AG04450 (cell line): ENCODE results near the gene FOSB. TPM values are rescaled to one million over a fixed set of nuclear protein-coding genes. Genes with fewer than 3 reads are reported as not detected.
"Not testable (repeated sequence)": the region's sequence is repeated elsewhere in the genome, so short reads cannot be mapped to it uniquely, and the experiment has no call there.

Experiments used
- CTCF ChIA-PET: fragments of 300-600, 350-600 bp; formaldehyde crosslinking; extraction: SDS; loops from one replicate; lab custom pipeline; 2022; ENCODE audit warnings: antibody characterized with exemption, inconsistent platforms; lab: Charles Lee
- POLR2A ChIA-PET: fragments of 350-600 bp; formaldehyde crosslinking; extraction: SDS; loops from one replicate; lab custom pipeline; 2021; ENCODE audit warnings: antibody characterized with exemption, inconsistent platforms; lab: Yijun Ruan, JAX
- DNase-seq: peaks from one replicate; pipeline ENCODE4 v3.0.0-alpha.2; 2011; ENCODE audit warnings: low read depth, low spot score
- H3K27ac ChIP-seq: one replicate; pipeline ENCODE4 v1.5.1; 2012; ENCODE audit warnings: low read depth, low read length, control low read depth
- H3K27me3 ChIP-seq: one replicate; pipeline ENCODE4 v1.6.0; 2012; ENCODE audit warnings: low read length; ENCODE audit not compliant: control insufficient read depth, insufficient read depth
- H3K4me3 ChIP-seq: 2 replicates; pipeline ENCODE4 v1.5.1; 2011; ENCODE audit warnings: mild to moderate bottlenecking, low read depth, low read length, control low read depth
- H3K9me3 ChIP-seq: 2 replicates; pipeline ENCODE4 v1.5.1; 2012; ENCODE audit warnings: low read length; ENCODE audit not compliant: control insufficient read depth, insufficient read depth
- CTCF ChIP-seq: IDR thresholded peaks from 2 replicates; pipeline ENCODE4 v1.5.1; 2011; ENCODE audit warnings: low read depth, low read length, control low read depth, inconsistent platforms
- polyA plus RNA-seq: library from polyadenylated mRNA; depleted of rRNA; stranded (reverse); fragments of >200 nt; gene quantifications from 2 replicates; pipeline ENCODE4 v1.2.3, GENCODE V29; 2011

FOSB gene
- polyA plus RNA-seq, 1 experiment: 1.3 TPM

GRCh38 chr19:45424191-45425058, 43.4 kb upstream of the FOSB start:
- ChIA-PET CTCF (interaction anchor here (1.7 to 3.3 kb wide), 3 partner anchors 15 to 61 kb away, joined by 8 to 17 read pairs (median 9); no protein-coding TSS in a partner anchor), POLR2A (interaction anchor here (0.5 to 1.9 kb wide), 4 partner anchors 11 to 108 kb away, joined by 3 to 9 read pairs (median 4); no protein-coding TSS in a partner anchor)
- Histone ChIP-seq H3K27ac (peak overlapping the region; percentile 99), H3K4me3 (peak overlapping the region; percentile 85), H3K27me3 (no peaks in the 10 kb centered on the region), H3K9me3 (no peaks in the 10 kb centered on the region; the same call in 1 of the 2 replicates)
- no peak for TF ChIP-seq CTCF
- DNase-seq: peak; percentile 83

- CTCF ChIA-PET: interaction anchor here (0.9 to 2.5 kb wide), 7 partner anchors 10 to 57 kb away, joined by 3 to 17 read pairs (median 7); no protein-coding TSS in a partner anchor
- DNase-seq: no peak
- H3K9me3 ChIP-seq: no peaks in the 10 kb centered on the region; the same call in 1 of the 2 replicates
- TF ChIP-seq CTCF: peak; percentile 48
- POLR2A ChIA-PET: interaction anchor here (0.7 kb wide), 1 partner anchor 80 kb away, joined by 4 read pairs; no protein-coding TSS in a partner anchor
- peak overlapping the region; percentile 66 for H3K4me3 ChIP-seq
- peak overlapping the region; percentile 87 for H3K27ac ChIP-seq
- no peaks in the 10 kb centered on the region for H3K27me3 ChIP-seq
Measured at GRCh38 chr19:45428384-45429231, 39.2 kb upstream of the FOSB start.

GRCh38 chr19:45429896-45430295, 37.9 kb upstream of the FOSB start:
- H3K4me3 ChIP-seq, H3K27me3 ChIP-seq, POLR2A ChIA-PET, DNase-seq, H3K9me3 ChIP-seq, H3K27ac ChIP-seq: not testable (repeated sequence)
- CTCF ChIA-PET: interaction anchor here (2.5 to 2.7 kb wide), 2 partner anchors 49 to 56 kb away, joined by 11 to 19 read pairs; no protein-coding TSS in a partner anchor

GRCh38 chr19:45431008-45431407, 36.8 kb upstream of the FOSB start:
- H3K27me3 ChIP-seq, H3K4me3 ChIP-seq, DNase-seq, H3K9me3 ChIP-seq: not testable (repeated sequence)
- POLR2A ChIA-PET: interaction anchor here (1.0 kb wide), 1 partner anchor 8 kb away, joined by 4 read pairs; no protein-coding TSS in a partner anchor
- CTCF ChIA-PET: interaction anchor here (1.2 to 2.7 kb wide), 3 partner anchors 8 to 54 kb away, joined by 9 to 19 read pairs (median 11); no protein-coding TSS in a partner anchor
- H3K27ac ChIP-seq: peak overlapping the region; percentile 21

- H3K4me3 ChIP-seq, H3K27ac ChIP-seq, H3K27me3 ChIP-seq, H3K9me3 ChIP-seq, DNase-seq, POLR2A ChIA-PET: not testable (repeated sequence)
- CTCF ChIA-PET: interaction anchor here (2.7 kb wide), 1 partner anchor 46 kb away, joined by 19 read pairs; no protein-coding TSS in a partner anchor
Measured at GRCh38 chr19:45432543-45432942, 35.3 kb upstream of the FOSB start.

GRCh38 chr19:45437328-45437727, 30.5 kb upstream of the FOSB start:
- ChIA-PET POLR2A (no interaction called here), CTCF (interaction anchor here (0.5 to 5.9 kb wide), 3 partner anchors 41 to 57 kb away, joined by 3 to 224 read pairs (median 9); no protein-coding TSS in a partner anchor)
- no peak for TF ChIP-seq CTCF
- Histone ChIP-seq H3K4me3 (no peak overlapping the region), H3K27ac (no peak overlapping the region), H3K27me3 (no peaks in the 10 kb centered on the region), H3K9me3 (no peaks in the 10 kb centered on the region)
- DNase-seq: no peak
